HG03378 (cell line): ENCODE data around the gene TTLL7.

Experiments used
- ATAC-seq: cut with Tn5 transposase; IDR thresholded peaks from one replicate; pipeline ENCODE4 v1.9.1; 2021; ENCODE audit warnings: mild to moderate bottlenecking, moderate library complexity; ENCODE audit not compliant: unreplicated experiment

Gene TTLL7

DNA sequence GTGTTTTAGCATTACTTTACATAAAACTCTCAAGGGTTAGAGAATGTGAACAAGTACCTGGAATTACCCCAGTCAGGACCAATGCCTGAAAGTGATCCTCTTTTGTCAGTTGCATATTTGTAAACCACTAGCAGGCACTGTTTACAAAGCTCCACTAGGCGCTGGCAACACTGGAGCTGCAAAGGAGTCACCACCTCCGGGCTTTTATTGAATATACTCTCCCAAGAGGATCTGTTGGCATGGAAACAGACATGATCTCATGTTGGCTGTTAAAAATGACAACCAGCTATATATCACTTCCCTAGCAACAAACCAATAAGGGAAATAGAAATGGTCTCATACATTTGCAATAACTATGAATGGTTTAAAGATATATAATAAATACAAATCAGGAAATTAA is 116.0 kb downstream of the TTLL7 start:
- no peak for ATAC-seq

DNA sequence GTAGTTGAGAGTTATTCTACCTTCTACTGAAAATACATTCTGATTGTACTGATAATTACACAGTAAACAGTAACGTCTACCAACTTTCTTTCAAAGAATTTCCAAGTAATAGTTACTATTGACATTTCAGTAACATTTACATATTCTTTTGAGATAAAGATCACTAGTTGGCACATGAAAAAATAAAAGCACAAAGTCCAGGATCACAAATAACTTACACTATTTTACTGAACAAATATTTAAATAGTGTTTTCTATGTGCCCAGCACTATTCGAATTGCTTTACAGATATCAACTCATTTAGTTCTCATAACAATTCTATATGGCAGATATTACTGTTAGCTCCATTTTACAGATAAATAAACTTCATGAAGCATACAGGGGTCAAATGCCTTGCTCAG is 126.4 kb downstream of the TTLL7 start:
- no peak for ATAC-seq

- ATAC-seq, result no peak
Observed at GRCh38 chr1:83864991-83865390, 133.9 kb downstream of the TTLL7 start.

DNA sequence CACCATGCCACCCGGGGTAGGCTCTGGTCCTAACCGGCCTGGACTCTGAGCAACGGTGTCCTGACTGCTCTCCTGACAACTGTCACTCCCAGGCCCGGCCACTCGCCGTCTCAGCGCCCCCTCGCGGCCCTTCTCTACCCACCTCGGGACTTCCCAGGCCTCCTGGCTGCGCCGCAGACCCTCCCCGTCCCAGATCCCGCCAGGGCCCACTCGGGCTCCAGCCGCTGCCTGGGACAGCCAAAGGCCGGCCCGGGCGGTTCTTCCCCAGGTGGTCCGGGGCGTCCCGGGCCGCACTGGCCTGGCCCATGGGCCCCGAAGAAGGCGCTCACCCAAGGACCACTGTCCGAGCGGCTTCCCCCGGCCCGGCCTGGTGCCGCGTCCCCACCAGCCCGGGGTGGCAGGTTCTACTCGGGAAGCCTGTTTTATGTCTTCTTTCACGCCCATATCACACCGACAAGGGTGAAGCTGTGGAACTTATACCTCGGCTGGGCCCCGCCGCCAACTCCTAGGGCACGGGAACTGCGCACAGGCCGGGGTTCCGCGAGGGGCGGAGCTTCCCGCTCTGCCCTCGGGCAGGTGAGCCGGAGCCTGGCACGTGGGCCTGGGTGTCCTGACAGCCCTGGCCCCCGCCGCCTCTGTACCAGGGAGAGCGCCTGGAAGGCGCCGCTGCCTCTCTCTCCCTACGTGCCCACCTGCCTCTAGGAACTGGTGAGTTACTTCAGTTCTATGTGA is 138.3 kb downstream of the TTLL7 start:
- peak; percentile 81 for ATAC-seq

DNA sequence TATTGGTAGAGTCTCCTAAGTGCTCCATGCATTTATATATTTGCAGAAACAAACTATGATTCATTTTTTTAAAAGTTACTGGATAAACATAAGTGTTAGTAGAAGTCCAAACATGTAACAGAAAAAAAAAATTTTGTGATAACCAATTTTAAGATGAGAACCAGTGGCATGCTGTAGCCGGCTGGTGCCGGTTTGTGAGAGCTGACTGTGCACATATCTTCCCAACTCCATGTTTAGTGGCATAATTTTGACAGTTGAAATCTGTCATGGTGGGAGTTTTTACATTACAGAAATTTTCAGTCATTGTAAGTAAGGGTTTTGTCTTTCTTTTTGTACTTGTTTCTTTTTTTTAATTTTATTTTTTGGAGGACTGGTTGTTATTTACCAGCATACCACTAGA is 141.2 kb downstream of the TTLL7 start:
- ATAC-seq, result no peak

GRCh38 chr1:83857103-83857502 is 141.8 kb downstream of the TTLL7 start:
- ATAC-seq, result no peak

DNA sequence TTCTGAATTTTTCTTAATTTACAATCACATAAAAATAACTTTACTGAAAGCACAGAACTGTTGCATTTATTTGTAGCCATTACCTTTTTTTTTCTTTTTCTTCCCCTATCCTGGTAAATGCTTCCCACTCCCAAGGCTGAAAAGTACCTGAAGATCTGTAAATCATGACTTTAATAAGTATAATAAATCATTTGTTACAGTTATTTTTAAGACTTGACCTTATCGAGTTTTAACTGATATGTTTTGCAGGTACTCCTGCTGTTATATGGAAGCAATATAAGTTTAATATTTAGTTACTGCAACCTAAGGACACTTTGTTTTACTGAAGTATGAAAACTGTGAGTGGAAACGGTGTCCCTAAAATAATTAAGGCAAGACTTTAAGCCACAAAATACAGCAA is 142.6 kb downstream of the TTLL7 start:
- ATAC-seq, result no peak

DNA sequence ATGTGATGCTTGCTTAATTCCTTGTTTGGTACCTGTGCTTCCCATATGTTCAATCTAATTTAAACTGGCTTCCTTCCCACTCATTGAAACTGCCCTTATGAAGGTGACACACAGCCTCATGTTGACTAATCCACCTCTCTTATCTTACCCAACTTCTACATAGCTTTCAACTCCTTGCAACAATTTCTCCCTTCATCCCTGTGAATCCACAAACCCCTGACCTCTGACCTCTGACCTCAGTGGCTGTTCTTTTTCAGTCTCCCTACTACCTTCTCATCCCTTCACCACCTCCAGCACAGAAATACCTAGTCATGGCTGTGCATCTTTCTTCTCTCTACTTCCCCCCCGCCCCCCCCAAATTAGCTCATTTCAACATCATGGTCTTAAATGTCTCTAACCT is 144.5 kb downstream of the TTLL7 start:
- no peak for ATAC-seq

GRCh38 chr1:83850834-83851233 is 148.1 kb downstream of the TTLL7 start:
- ATAC-seq, result no peak

GRCh38 chr1:83849191-83850061 is 149.5 kb downstream of the TTLL7 start:
- ATAC-seq, result peak; percentile 57

DNA sequence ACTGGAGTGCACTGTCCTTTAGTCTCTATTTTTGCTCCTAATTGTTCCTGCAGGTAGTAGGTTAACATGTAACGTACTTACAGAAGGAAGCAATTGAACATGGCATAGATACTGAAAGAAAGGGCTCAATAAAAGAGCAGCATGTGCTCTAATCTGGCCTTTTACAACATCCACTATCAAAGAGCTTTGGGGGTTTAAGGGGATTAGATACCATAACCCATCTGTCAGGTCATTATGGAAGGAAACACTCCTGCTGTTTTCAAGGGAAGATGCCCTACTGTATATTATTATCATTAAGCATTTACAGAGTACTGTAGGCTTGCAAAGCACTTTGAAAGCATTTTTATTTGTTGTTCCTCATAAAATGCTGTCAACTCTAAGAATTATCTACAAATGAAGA is 152.8 kb downstream of the TTLL7 start:
- ATAC-seq, result no peak

GRCh38 chr1:83845437-83846071 is 153.4 kb downstream of the TTLL7 start:
- no peak for ATAC-seq

DNA sequence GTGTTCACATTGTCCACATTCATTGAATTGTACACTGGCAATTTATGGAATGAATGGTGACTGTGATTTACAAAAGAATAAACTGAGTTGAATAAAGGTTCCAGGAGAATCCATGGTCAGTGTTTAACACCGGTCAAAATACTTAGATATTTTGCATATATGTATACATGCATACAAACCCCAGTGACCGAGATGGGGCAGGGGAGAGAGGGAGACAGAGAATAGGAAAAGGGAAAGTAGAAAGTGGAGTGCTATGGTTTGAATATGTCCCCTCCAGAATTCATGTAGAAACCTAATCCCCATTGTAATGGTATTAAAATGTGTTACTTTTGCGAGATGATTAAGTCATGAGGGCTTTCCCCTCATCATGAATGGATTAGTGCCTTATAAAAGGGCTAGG is 154.4 kb downstream of the TTLL7 start:
- no peak for ATAC-seq

DNA sequence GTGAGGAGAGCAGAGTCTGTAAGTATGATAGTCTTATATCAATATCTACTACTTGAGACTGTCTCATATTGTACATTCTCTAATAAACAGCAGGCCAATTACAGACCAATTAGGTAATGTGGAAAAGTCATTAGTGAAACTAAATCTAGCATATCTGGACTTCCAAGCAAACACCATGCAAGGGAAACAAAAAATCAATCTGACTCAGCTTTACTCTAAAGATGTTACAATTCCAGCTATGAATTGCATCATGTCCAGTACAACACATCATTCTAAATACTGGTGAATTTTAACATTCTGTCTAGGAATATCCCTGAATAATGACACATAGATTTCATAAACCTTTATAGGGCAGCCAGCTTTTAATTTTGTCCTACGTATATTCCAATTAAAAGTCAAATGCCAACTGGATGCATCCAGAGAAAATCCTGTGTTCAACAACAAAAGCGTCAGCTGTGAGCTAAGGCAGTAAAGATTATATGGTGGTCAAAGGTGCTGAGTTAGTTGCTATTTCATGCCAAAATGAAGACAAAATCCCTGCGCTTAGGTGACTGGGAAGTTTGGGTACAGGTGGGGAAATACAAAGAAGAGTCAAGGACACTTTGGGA is 159.3 kb downstream of the TTLL7 start:
- no peak for ATAC-seq

GRCh38 chr1:83838573-83838972 is 160.4 kb downstream of the TTLL7 start:
- ATAC-seq, result no peak

DNA sequence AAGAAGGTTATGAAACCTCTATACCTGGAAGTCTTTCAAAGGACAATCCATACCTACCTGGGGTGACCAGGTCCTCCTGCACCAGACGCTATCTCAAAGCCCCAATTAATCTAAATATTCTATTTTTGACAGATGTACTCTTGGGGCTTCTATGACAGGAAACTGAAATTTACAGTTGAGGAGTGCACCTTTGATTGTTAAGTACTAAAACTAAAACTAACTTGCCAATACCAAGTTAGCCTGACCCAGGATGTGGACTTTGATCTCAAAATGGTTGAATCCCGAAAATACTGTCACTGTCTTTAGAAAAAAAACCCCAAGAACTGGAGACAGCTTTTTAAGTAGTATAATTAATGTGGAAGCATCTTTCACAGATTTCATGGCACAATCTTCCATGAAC is 162.4 kb downstream of the TTLL7 start:
- no peak for ATAC-seq

DNA sequence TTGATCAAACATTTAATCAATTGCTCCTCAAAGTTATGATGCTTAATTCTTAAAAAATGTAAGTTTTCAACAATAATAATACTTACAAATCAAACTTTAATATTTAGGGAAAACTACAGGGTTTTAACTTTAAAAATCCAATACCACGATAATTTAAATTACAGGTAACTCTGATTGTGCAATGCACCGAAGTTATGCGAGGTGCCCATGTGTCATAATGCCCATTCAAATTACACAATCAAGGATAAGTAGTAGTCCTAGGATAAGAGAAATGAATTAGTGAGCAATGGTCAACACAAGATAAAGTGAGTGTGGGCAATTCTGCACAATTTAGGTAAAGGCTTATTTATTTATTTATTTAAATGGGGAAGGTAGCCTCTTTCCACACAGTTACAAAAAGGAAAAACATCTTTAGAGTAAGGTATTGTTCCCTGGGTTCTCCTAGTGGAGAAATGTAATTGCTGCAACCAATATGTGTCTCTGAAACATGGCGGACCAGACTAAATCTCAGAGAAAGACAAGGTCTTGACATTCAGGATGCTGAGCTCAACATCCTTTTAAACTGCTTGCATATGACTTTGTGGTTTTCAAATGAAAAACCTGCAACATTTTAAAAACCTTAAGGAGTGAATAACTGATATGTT is 164.2 kb downstream of the TTLL7 start:
- no peak for ATAC-seq

- no peak for ATAC-seq
Observed at GRCh38 chr1:83832194-83832593, 166.7 kb downstream of the TTLL7 start.

DNA sequence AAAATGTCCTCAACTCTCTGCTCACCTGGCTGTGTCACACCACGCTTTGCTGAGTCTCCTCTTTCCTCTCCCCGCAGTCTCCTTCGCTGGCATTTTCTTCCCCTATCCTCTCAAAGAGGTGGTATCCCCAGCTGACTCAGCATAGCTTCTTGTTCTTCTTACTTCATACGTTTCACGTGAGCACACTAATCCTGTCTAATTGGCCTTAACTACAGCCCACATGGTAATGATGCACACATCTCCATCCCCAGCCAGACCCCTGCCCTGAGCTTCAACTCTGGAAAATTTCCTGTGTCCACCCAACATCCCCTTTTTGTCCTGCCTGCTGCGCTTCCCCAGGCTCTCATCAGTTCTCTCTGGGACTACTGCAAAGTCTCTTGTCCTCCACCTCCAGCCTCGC is 169.8 kb downstream of the TTLL7 start:
- ATAC-seq, result no peak

- no peak for ATAC-seq
Observed at GRCh38 chr1:83828456-83828855, 170.5 kb downstream of the TTLL7 start.

DNA sequence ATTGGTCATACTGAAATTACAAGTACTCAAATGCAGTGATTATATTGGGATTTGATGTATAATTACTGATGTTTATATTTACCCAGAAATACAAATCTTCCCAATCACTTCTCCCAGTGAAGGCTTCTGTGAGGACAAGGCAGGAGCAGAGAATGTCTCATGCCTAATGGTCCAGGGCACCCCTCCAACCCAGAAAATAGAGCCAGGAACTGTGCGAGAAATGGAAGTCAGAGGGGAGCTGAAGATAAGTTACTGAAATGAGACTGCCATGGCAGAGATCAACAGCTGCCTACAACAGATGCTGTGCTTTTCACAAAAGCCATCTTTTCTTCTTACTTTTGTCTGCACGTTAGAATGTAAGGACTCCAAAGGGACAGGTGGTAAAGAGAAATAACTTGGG is 171.2 kb downstream of the TTLL7 start:
- ATAC-seq, result no peak
